Astrocyte of the cerebellum (primary cell): ENCODE measurements around the gene CIDEB.

Source experiments
- DNase-seq: peaks from one replicate; pipeline ENCODE4 v3.0.0-alpha.2; 2011; ENCODE audit warnings: low read depth
- H3K4me3 ChIP-seq: 2 replicates; pipeline ENCODE4 v1.5.1; 2011; ENCODE audit warnings: mild to moderate bottlenecking, low read depth, low read length, moderate library complexity
- in situ Hi-C: cut with HindIII; loops from 2 replicates; pipeline ENCODE4 v1.10.0; 2017; ENCODE audit warnings: low sequenced_read_pairs
- TF ChIP-seq, protein P1 (sequence below): IDR thresholded peaks from 2 replicates; pipeline ENCODE4 v1.5.1; 2012; ENCODE audit warnings: low read length, low read depth, moderate library complexity, mild to moderate bottlenecking; ENCODE audit errors: missing control alignments

The CIDEB gene

DNA sequence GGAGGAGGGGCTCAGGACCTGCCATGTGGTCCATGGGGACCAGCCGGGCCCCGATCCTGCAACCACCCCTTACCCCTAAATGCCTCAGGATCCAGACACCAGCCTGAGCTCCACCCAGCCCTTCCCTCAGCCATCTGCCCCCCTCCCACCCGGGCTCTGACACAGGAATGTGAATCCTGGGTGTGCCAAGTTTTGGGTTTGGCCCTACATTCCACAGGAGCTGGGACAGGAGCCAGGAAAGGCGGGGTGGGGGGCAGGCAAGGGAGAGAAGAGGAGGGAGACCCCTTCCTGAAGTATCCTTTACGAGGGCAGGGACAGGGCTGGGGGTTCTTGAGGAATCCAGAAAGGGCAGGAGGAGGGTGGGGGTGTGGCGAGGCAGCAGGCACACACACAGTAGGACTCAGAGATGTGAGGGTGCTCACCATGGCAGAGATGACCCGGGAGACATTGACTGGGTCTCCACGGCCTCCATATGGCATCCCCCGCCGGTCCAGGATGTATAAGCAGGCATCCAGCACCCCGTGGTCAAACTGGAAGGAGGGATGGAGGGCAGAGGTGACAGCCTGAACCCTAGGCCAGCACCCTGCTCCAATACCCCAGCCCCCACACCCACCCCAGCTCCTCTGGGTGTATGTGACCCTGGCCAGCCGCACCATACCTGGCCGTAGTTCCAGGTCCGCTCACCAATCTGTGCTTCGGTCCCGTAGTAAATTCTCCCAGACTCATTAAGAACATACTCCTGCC lies 48.3 kb downstream of the CIDEB start:
- DNase-seq = peak; percentile 31
- TF ChIP-seq, protein P1, sequence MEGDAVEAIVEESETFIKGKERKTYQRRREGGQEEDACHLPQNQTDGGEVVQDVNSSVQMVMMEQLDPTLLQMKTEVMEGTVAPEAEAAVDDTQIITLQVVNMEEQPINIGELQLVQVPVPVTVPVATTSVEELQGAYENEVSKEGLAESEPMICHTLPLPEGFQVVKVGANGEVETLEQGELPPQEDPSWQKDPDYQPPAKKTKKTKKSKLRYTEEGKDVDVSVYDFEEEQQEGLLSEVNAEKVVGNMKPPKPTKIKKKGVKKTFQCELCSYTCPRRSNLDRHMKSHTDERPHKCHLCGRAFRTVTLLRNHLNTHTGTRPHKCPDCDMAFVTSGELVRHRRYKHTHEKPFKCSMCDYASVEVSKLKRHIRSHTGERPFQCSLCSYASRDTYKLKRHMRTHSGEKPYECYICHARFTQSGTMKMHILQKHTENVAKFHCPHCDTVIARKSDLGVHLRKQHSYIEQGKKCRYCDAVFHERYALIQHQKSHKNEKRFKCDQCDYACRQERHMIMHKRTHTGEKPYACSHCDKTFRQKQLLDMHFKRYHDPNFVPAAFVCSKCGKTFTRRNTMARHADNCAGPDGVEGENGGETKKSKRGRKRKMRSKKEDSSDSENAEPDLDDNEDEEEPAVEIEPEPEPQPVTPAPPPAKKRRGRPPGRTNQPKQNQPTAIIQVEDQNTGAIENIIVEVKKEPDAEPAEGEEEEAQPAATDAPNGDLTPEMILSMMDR = no peak
- in situ Hi-C loops = no loop called here
- no peak overlapping the region for H3K4me3 ChIP-seq

DNA sequence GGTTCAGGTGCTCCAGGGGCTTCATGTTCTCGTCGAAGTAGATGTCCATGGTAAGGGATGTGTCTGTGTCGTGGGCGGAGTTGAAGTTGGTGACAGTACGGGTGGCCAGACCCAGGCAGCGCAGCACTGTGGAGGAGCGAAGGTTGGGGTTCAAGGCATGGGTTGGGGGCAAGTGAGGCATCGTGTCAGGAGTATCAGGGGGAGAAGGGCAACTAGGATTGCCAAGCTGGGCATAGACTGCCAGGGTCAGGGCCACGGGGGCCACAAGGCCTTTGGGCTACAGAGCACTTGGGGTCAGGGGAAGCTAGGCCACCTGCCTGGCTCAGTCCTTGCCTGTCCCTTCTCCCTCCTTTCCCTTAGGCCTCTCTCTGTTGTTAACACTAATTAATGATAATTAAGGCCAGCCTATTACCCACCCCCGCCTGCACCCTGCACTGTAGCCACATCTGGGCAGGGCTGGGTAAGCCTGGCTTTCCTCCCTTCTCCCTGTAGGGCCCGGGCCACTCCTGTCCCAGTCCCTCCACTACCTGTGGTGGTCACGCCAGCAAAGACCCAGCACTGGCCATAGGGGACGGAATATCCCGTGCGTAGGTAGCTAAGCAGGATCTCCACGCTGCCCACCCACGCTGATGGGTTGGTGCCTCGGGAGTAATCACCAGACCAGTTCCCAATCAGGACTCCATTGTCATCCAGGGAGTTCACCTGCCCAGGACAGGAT lies 49.1 kb downstream of the CIDEB start:
- H3K4me3 ChIP-seq = no peak overlapping the region
- no peak for DNase-seq
- in situ Hi-C loops = no loop called here
- TF ChIP-seq, protein P1 = no peak

DNA sequence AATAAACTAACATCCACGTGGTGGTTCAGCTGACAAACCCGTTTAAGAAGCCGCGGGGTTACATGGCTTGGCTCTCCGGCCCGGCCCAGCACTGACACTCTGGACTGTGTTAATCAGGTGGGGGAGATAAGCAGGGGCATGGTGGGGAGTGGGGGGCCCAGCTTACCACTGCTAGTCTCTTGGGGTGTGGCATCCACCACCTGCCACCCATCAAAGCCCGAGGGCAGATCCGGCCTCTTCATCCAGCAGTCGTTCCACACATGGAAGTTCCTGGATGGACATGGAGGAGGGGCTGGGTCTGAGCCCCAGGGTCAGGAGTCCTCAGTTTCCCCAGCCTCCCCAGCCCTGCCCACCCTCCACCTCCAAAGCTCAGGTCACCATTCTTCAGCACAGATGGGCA lies 49.7 kb downstream of the CIDEB start:
- in situ Hi-C loops = no loop called here
- DNase-seq = no peak
- no peak overlapping the region for H3K4me3 ChIP-seq
- TF ChIP-seq, protein P1 = no peak

DNA sequence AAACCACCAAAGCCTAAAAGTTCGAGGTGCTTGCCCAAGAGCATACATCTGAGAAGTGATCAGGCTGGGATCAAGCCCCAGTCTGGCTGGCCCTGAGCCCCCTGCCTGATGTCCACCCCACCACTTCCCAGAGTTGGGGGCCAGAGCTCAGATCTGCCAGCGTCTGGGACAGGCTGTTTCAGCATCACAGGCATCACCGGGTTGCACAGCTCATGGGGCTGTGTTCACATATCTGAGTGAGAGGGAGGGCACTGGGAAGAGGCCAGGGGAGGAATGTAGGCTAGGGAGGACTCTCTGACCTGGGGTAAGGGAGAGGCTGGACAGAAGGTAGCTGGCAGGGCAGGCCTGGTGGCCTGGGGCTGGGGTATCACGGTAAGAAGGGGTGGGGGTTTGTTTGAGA lies 50.8 kb downstream of the CIDEB start:
- in situ Hi-C loops = no loop called here
- TF ChIP-seq, protein P1 = no peak
- no peak overlapping the region for H3K4me3 ChIP-seq
- DNase-seq = no peak

DNA sequence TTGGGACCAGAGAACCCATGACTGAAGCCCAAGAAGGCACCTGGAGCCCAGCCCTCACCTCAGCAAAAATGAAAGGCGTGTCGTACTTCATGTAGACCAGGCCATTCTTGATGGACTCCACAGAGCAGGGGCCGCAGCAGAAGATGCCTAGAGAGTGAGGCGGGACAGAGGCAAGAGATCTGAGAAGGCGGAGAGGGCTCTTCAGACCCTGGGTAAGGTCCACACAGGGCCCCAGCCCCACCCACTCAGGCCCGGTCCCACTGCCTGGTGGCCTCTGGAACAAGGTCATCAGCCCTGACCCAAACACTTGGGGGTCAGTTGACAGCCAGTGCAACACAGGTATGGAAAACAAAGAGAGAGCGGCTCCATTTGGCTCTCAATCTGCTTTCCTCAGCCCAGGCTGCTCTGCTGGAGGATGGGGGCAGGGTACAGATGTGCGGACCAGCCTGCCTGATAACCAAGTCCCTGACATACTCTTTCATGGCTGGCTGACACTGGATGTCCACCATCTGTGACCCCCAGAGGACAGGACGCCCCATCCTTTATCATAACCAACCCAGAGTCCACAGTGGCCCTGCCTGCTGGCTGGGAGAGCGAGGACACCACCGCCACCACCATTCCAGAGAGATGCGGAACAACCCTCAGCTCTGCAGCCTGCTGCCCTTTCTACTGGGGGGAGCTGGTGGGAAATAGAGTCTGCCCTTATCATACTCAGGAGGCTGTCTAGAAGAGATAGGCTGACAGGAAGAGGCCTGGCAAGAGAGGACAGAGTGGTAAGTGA lies 51.7 kb downstream of the CIDEB start:
- in situ Hi-C loops = no loop called here
- no peak for DNase-seq
- H3K4me3 ChIP-seq = no peak overlapping the region
- TF ChIP-seq, protein P1 = no peak

DNA sequence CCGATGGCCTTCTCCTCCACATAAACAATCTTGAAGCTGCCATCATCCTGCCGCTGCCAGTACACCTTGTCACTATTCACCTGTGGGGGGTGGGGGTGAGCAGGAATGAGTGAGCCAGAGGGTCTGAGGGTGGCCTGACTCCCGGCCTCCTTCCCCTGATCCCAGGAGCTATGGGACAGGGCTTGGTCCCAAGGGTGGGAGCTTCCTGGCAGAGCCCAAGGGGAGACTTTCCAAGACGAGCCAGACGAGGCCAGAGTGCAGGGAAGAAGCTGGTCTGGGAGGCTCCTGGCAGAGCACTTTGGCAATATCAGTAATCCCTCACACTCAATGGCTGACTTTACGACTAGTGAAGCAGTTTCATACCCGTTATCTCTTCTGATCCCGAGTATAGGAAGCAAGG lies 52.3 kb downstream of the CIDEB start:
- TF ChIP-seq, protein P1 = no peak
- no peak overlapping the region for H3K4me3 ChIP-seq
- DNase-seq = no peak
- in situ Hi-C loops = no loop called here
